Fibroblast of villous mesenchyme (primary cell): ENCODE measurements around the gene KLK1. TPM values are rescaled to one million over a fixed set of nuclear protein-coding genes. Genes with fewer than 3 reads are reported as not detected.
A peak's percentile ranks its signal among the peaks of the same experiment; 100 is the strongest.

Experiments
- DNase-seq: peaks from one replicate; pipeline ENCODE4 v3.0.0-alpha.2; 2010; ENCODE audit warnings: low read depth
- H3K4me3 ChIP-seq: 2 replicates; pipeline ENCODE4 v1.5.1; 2011; ENCODE audit warnings: low read depth, mild to moderate bottlenecking, low read length
- total RNA-seq: library from RNA; depleted of rRNA; stranded (reverse); fragments of >200 nt; gene quantifications from 2 replicates; pipeline ENCODE4 v1.2.3, GENCODE V29; 2012
- TF ChIP-seq, protein P1 (sequence below): IDR thresholded peaks from 2 replicates; pipeline ENCODE4 v1.5.1; 2012; ENCODE audit warnings: low read depth, mild to moderate bottlenecking, low read length; ENCODE audit not compliant: insufficient read depth

KLK1 gene
- total RNA-seq, 1 donor = not detected

- H3K4me3 ChIP-seq = no peak overlapping the region
- TF ChIP-seq, protein P1, sequence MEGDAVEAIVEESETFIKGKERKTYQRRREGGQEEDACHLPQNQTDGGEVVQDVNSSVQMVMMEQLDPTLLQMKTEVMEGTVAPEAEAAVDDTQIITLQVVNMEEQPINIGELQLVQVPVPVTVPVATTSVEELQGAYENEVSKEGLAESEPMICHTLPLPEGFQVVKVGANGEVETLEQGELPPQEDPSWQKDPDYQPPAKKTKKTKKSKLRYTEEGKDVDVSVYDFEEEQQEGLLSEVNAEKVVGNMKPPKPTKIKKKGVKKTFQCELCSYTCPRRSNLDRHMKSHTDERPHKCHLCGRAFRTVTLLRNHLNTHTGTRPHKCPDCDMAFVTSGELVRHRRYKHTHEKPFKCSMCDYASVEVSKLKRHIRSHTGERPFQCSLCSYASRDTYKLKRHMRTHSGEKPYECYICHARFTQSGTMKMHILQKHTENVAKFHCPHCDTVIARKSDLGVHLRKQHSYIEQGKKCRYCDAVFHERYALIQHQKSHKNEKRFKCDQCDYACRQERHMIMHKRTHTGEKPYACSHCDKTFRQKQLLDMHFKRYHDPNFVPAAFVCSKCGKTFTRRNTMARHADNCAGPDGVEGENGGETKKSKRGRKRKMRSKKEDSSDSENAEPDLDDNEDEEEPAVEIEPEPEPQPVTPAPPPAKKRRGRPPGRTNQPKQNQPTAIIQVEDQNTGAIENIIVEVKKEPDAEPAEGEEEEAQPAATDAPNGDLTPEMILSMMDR = no peak
- DNase-seq = no peak
Measured at GRCh38 chr19:50837300-50837699, 13.7 kb upstream of the KLK1 start.

GRCh38 chr19:50836543-50837195 is 13.1 kb upstream of the KLK1 start:
- TF ChIP-seq, protein P1 = no peak
- H3K4me3 ChIP-seq = no peak overlapping the region
- no peak for DNase-seq

GRCh38 chr19:50835785-50836542 is 12.4 kb upstream of the KLK1 start:
- TF ChIP-seq, protein P1 = no peak
- DNase-seq = peak; percentile 50
- peak overlapping the region; percentile 70 for H3K4me3 ChIP-seq

DNA sequence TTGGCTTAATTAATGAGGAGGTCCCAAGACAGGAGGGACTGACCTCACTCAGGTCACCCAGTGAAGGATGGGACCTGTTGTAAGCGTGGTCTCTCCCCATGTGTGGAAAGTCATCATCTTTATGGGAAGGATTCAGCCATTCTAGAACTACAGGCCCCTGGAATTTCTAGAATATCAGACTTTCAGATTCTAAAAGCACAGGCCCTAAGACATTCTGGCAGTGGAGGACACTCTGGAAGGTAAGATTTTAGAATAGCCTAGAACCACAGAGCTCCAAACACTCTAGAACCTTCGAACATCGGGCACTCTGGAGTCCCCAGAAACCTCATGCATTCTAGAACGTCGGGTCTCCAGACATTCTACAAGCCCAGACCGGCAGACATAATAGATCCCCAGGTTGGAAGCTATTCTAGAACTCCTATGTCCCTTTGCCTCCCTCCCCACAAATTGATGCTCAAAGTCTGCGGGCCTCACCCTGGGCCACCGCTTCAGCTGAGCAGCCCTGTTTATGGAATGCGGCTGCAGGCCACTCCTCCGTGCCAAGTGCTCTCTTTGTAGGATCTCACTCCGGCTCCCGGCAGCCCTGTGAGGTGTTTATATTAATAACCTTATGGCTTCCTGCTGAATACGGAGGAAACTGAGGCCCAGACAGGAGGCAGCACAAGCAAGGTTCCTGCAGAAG is 11.7 kb upstream of the KLK1 start:
- TF ChIP-seq, protein P1 = no peak
- peak; percentile 24 for DNase-seq
- peak overlapping the region; percentile 70 for H3K4me3 ChIP-seq

GRCh38 chr19:50833802-50834167 is 10.2 kb upstream of the KLK1 start:
- TF ChIP-seq, protein P1 = no peak
- no peak overlapping the region for H3K4me3 ChIP-seq
- no peak for DNase-seq

DNA sequence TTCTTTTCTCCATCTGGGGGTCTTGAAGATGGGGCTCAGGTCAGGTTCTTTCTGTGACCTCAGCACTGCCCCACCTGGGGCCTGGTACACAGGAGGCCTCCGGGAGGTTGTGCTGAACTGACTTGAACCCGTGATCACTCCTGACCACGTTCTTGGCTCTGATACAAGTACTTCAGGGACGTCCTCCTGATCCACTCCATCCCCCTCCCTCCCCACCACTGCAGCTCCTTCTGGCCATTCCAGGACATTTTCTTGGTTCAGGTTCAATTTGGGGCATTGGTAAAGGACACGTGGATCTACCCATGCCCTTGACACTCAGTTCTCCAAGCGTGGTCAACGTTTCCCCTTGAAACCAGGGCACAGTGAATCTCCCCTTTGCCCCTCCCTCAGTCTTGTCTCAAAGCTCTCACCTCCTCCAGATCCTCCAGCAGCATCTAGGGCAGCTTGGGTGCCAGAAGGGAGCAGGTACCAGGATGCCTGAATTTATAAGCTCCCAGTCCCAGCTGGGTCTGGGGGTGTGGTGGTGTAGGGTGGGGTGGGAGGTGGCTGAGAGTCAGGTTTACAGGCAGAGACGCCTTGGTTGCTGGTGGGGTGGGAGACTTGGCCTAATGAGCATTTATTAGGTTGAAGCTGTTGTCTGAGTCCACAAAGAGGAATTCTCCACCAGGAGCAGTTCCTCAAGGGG is 9.7 kb upstream of the KLK1 start, which contains the start of gene KLK15:
TSS of gene KLK15 (minus strand) at position 458 of the 685 bp plus-strand sequence. CDS start 2,082 bp downstream, outside the sequence.
- TF ChIP-seq, protein P1 = no peak
- no peak within 1 kb of the TSS for H3K4me3 ChIP-seq
- no peak for DNase-seq
